Measurements from ENCODE around the gene FADS1. TPM values are rescaled to one million over a fixed set of nuclear protein-coding genes. Genes with fewer than 3 reads are reported as not detected.

FADS1 gene
- total and polyA plus RNA-seq, 2 of the 13 experiments (the other 11 are each of a cell fraction or from before 2014, with no cell fraction given) = 91.8 to 108 TPM

DNA sequence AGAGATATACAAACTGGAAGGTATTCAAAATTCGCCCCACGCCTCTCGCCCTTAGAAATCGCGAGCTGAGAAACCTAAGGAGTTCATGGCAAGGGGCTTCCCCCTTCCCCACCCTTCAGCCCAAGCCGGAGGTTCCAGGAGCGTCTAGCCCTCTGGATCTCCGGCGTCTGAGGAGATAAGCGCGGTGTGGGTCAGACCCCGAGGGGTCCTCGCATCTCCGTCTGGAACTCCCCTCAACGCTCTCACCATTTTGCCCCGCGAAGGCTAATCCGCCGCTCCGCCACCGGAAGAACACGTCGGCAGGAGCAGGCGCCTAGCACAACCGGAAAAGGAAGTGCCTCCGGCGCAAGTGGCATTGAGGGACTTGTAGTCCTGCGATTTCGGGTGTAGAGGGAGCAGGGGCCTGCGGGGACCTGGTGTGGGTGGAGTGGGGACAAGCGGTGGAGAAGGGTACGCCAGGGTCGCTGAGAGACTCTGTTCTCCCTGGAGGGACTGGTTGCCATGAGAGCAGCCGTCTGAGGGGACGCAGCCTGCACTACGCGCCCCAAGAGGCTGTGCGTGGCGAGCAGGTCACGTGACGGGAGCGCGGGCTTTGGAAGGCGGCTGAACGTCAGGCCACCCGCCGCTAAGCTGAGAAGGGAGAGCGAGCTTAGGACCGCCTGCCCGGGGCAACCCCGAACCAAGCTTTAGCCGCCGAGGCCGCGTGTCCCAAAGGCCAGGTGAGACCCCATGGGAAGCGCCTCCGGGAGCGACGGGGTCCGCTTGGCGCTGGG lies 24.3 kb downstream of the FADS1 start, which contains the start of the genes FEN1 and TMEM258 (continued):
- TF ChIP-seq, protein P1, sequence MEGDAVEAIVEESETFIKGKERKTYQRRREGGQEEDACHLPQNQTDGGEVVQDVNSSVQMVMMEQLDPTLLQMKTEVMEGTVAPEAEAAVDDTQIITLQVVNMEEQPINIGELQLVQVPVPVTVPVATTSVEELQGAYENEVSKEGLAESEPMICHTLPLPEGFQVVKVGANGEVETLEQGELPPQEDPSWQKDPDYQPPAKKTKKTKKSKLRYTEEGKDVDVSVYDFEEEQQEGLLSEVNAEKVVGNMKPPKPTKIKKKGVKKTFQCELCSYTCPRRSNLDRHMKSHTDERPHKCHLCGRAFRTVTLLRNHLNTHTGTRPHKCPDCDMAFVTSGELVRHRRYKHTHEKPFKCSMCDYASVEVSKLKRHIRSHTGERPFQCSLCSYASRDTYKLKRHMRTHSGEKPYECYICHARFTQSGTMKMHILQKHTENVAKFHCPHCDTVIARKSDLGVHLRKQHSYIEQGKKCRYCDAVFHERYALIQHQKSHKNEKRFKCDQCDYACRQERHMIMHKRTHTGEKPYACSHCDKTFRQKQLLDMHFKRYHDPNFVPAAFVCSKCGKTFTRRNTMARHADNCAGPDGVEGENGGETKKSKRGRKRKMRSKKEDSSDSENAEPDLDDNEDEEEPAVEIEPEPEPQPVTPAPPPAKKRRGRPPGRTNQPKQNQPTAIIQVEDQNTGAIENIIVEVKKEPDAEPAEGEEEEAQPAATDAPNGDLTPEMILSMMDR (CRISPR knock-in tag; IDR thresholded peaks at IDR 0.05) = no peak
- no peak for TF ChIP-seq ZC3H4 (CRISPR knock-in tag; IDR thresholded peaks at IDR 0.05; ENCODE audit: borderline replicate concordance)
- TF ChIP-seq BRF2 (CRISPR knock-in tag; IDR thresholded peaks at IDR 0.05) = 0 out of 2 replicates have a peak, but pooled peaks have one; percentile 43
- TF ChIP-seq SMAD3 (CRISPR knock-in tag; IDR thresholded peaks at IDR 0.05) = peak; percentile 77; the same call in 1 of the 2 replicates
- peak in 1 of 2 experiments; percentile 73; a peak in 3 of 4 replicates for TF ChIP-seq HMGXB4 (CRISPR knock-in tag; IDR thresholded peaks at IDR 0.05; ENCODE audit: borderline replicate concordance in 1 of 2, low read depth in 1 of 2)
- TF ChIP-seq KDM2A (CRISPR knock-in tag; IDR thresholded peaks at IDR 0.05; ENCODE audit: borderline replicate concordance, low read depth) = peak; percentile 81
- no peak for TF ChIP-seq ZZZ3 (CRISPR knock-in tag; IDR thresholded peaks at IDR 0.05; ENCODE audit: borderline replicate concordance)
- TF ChIP-seq PHB2 (IDR thresholded peaks at IDR 0.05; ENCODE audit: partially characterized antibody) = no peak
- 0 out of 2 replicates have a peak, but pooled peaks have one; percentile 27 for TF ChIP-seq MAF1 (CRISPR knock-in tag; IDR thresholded peaks at IDR 0.05; ENCODE audit: borderline replicate concordance)
- TF ChIP-seq ZNF12 (CRISPR knock-in tag; IDR thresholded peaks at IDR 0.05) = 0 out of 2 replicates have a peak, but pooled peaks have one; percentile 8
- no peak for TF ChIP-seq ZNF530 (CRISPR knock-in tag; IDR thresholded peaks at IDR 0.05; ENCODE audit: low read depth)
- TF ChIP-seq MED1 (CRISPR knock-in tag; IDR thresholded peaks at IDR 0.05) = peak; percentile 53
- peak; percentile 67; the same call in 1 of the 2 replicates for TF ChIP-seq ZNF230 (CRISPR knock-in tag; IDR thresholded peaks at IDR 0.05)
- peak; percentile 82 for TF ChIP-seq HDAC2 (CRISPR knock-in tag; IDR thresholded peaks at IDR 0.05)
- TF ChIP-seq ZNF776 (CRISPR knock-in tag; IDR thresholded peaks at IDR 0.05) = peak; percentile 90; the same call in 1 of the 2 replicates
- TF ChIP-seq MTERF4 (CRISPR knock-in tag; IDR thresholded peaks at IDR 0.05) = peak; percentile 70
- TF ChIP-seq KMT2A (CRISPR knock-in tag; IDR thresholded peaks at IDR 0.05) = peak; percentile 87
- peak; percentile 84 for TF ChIP-seq ZNF350 (CRISPR knock-in tag; IDR thresholded peaks at IDR 0.05; ENCODE audit: borderline replicate concordance, low read depth)
- TF ChIP-seq ZNF10 (CRISPR knock-in tag; IDR thresholded peaks at IDR 0.05; ENCODE audit: borderline replicate concordance, low read depth) = no peak
- peak; percentile 53; the same call in 1 of the 2 replicates for TF ChIP-seq ZNF430 (CRISPR knock-in tag; IDR thresholded peaks at IDR 0.05)
- no peak for TF ChIP-seq ZNF44 (CRISPR knock-in tag; IDR thresholded peaks at IDR 0.05)
- TF ChIP-seq, protein P2, sequence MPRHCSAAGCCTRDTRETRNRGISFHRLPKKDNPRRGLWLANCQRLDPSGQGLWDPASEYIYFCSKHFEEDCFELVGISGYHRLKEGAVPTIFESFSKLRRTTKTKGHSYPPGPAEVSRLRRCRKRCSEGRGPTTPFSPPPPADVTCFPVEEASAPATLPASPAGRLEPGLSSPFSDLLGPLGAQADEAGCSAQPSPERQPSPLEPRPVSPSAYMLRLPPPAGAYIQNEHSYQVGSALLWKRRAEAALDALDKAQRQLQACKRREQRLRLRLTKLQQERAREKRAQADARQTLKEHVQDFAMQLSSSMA (CRISPR knock-in tag; IDR thresholded peaks at IDR 0.05) = no peak
- peak; percentile 62 for TF ChIP-seq TGIF2 (CRISPR knock-in tag; IDR thresholded peaks at IDR 0.05)

Data from HepG2 (cell line).